Limb (tissue), 2 donors: ENCODE data around the gene TMBIM4.
"Not testable (repeated sequence)": the region's sequence is repeated elsewhere in the genome, so short reads cannot be mapped to it uniquely, and the experiment has no call there.

Experiments
- DNase-seq, 2 donors: peaks; one replicate each; pipeline ENCODE4 v3.0.0-alpha.2; 2016; ENCODE audit errors: extremely low spot score in 2 of 2

TMBIM4 gene

DNA sequence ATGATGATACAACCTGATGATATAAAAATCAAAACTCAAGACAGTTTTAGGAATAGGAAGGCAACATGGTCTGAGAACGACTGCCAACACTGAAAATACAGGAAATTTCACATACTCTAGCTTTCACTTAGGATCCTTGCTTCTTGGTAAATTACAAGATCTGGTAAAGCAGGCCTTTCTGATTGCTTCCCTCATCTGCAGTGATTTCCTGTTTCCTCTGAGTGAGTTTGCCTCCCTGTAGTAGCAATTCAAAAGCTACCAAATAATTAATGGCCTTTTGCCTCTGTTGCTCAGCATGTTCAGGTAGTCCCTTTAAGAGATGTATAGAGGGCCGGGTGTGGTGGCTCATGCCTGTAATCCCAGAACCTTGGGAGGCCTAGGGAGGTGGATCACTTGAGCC, 17.2 kb upstream of the TMBIM4 start:
- no peak for DNase-seq

DNA sequence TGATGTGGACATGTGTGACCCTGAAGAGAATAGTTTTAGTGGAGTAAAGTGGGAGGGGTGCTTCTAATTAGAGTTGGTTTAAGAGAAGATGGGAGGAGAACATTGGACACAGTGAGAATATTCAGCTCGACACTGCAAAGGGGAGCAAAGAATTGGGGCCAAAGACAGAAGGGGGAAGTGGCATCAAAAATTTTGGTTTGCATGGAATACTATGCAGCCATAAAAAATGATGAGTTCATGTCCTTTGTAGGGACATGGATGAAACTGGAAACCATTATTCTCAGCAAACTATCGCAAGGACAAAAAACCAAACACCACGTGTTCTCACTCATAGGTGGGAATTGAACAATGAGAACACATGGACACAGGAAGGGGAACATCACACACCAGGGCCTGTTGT, 15.0 kb upstream of the TMBIM4 start:
- DNase-seq = not testable (repeated sequence)

DNA sequence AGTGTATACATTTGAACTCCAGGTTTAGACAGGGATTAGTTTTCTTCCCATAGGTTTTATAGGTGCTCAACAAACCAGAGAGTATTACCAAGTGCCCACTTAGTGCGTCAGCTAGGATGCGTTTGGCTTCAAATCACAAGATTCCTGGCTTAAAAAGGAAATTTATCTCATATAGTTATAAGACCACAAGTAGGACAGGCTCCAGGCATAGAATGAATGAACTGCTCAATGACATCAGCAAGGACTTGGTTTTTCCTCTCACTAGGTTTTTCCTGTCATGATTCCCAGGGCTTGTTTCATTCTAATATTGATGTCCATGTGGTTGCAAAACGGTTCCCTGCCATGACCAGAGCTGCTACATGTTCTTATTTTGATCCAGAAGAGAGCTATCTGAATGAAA, 13.2 kb upstream of the TMBIM4 start:
- DNase-seq = no peak

DNA sequence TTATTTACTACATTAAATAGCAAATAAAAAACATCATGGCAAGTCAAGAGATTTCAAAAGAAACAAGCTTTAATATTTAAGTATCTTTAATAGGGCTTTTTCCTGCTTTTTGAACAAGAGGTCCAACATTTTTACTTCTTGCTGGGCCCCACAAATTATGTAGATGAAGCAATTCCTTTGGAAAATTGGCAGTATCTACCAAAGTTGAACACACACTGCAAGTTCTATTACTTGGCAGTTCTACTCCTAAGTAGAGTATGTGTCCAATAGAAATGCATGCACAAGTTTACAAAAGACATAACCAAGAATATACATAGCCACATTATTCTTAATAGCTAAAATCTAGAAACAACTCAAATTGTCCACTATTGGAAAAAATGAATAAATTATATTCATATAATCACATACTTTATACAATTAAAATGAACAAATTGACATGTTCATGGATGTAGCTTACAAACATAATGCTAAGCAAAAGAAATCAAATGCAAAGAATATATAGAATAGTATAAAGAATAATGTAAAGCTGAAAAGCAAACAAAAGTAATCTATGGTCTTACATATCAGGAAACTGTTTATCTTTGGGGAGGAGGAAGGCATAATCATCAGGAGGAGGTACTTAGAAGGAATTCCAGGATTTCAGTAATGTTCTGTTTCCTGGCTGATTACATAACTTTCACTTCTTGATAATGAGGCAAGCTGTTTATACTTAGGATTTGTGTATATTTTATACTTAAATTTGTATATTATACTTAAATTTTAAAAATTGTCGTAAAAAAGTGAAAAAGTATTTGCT, 6.5 kb upstream of the TMBIM4 start:
- peak in 1 of 2 donors; percentile 38 for DNase-seq

DNA sequence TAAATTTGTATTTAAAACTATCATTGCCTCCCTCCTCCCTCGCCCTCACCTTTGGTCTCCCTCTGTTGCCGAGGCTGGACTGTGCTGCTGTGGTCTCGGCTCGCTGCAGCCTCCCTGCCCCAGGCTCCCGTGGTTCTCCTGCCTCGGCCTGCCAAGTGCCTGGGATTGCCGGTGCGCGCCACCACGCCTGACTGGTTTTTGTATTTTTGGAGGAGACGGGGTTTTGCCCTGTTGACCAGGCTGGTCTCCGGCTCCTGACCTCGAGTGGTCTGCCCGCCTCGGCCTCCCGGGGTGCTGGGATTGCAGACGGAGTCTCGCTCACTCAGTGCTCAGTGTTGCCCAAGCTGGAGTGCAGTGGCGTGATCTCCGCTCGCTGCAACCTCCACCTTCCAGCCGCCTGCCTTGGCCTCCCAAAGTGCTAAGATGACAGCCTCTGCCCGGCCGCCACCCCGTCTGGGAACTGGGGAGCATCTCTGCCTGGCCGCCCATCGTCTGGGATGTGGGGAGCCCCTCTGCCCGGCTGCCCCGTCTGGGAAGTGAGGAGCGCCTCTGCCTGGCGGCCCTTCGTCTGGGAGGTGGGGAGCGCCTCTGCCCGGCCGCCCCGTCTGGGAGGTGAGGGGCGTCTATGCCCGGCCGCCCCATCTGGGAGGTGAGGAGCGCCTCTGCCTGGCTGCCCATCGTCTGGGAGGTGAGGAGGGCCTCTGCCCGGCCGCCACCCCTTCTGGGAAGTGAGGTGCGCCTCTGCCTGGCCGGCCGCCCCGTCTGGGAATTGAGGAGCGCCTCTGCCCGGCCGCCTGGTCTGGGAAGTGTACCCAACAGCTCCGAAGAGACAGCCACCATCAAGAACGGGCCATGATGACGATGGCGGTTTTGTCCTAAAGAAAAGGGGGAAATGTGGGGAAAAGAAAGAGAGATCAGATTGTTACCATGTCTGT, 4.9 kb upstream of the TMBIM4 start:
- DNase-seq = not testable (repeated sequence)

DNA sequence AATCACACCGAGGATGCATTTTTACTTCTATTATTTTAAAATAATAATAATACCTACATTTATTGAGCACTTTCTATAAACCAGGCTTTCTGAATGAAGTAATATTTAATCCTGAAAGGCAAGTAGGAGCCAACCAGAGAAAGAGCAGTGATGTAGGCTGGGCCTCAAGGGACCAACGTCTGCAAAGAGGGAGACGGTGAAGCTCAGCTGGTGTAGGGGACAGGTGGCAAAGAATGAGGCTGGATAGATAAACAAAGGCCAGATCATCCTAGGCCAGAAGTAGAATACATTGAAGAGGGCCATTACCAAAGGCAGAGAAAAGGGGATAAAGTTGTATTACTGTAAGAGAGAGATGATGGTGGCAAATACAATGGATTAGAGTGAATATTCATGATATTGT, 810 bp upstream of the TMBIM4 start:
- no peak for DNase-seq

DNA sequence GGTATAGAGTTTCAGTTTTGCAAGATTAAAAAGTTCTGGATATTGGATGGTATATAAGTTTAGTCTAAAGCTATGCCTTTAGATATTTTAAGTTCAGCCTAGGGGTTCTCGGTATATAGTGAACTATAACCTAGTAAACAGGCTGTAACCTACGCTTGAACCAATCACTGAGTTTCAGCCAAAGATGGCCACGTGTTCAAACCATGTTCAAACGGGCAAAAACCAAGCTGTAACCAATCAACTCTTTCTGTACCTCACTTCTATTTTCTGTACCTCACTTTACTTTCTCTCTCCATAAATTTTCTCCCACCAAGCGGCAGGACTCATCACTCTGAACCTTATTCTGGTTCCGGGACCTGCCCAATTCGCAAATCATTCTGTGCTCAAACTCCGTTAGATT, 1.4 kb downstream of the TMBIM4 start:
- DNase-seq = no peak

DNA sequence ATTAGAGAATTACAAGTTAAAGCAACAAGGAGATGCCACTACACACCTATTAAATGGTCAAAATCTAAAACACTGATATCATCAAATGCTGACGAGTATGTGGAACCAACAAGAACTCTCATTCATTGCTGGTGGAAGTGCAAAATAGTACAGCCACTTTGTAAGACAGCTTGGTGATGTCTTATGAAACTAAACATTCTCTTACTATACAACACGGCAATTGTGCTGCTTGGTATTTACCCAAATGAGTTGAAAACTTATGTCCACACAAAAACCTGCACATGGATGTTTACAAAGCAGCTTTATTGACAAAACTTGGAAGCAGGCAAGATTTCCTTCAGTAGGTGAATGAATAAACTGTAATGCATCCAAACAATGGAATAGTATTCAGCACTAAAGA, 3.2 kb downstream of the TMBIM4 start:
- DNase-seq = no peak

DNA sequence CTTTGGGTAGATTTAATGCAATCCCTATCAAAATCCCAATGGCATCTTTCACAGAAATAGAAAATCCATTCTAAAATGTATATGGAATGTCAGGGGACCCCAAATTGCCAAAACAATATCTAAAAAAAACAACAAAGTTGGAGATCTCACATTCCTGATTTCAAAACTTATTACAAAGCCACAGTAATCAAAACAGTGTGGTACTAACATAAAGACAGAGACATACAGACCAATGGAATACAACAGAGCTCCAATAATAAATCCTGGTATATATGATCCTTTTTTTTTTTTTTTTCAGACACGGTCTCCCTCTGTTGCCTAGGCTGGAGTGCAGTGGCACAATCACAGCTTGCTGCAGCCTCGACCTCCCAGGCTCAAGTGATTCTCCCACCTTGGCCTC, 4.7 kb downstream of the TMBIM4 start:
- no peak for DNase-seq

DNA sequence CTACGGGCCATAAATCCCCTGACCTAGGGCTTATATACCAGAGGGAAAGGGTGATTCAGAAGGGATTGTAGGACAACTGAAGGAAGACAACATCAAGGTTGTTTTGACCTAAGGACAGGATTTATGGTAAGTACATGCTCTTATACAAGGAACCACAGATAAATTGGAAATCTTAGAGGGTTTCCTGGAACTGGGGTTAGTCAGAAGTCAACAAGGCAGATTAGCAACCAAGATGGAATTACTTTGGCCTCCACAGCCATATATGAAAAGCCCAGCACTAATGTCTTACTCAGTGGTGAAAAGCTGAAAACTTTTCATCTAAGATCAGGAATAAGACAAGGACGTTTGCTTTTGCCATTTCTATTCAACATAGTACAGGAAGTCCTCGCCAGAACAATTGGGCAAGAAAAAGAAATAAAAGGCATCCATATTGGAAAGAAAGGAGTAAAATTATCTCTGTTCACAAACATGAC, 5.4 kb downstream of the TMBIM4 start:
- DNase-seq = no peak

DNA sequence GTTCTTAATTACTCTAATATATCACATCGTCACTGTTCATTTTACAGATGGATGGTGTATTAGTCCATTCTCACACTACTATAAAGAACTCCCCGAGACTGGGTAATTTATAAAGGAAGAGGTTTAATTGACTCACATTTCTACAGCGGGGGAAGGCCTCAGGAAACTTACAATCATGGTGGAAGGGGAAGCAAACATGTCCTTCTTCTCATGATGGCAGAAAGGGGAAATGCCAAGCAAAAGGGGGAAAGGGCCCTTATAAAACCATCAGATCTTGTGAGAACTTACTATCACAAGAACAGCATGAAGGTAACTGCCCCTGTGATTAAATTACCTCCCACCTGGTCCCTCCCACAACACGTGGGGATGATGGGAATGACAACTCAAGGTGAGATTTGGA, 6.5 kb downstream of the TMBIM4 start:
- no peak for DNase-seq

DNA sequence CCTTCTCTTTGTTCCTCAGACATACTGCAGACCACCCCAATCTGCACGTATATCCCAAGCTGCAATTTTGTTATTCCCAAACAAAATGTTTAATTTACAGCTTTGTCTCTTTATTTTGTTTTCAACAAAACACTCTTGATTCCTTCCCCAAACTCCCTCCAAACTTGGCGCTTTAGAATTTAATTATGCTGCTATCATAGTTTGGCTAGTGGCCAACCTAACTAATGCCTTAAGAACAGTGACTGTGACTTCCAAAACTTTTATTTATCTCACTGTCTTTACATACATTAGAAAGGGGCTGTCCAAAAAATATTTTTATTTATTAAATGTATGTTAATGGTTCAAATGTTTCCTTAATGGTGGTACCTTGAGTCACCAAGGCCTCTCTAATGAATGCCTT, 7.1 kb downstream of the TMBIM4 start:
- DNase-seq = no peak

DNA sequence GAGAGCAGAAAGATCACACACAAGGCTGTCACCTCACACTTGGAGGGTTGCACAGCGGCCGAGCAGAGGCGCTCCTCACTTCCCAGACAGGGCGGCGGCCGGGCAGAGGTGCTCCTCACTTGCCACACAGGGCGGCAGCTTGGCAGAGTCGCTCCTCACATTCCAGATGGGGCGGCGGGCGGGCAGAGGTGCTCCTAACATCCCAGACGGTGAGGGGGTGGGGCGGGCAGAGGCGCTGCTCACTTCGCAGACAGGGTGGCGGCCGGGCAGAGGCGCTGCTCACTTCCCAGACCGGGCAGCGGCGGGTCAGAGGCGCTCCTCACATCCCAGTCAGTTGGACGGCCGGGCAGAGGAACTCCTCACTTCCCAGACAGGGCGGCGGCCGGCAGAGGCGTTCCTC, 9.1 kb downstream of the TMBIM4 start:
- DNase-seq = no peak

DNA sequence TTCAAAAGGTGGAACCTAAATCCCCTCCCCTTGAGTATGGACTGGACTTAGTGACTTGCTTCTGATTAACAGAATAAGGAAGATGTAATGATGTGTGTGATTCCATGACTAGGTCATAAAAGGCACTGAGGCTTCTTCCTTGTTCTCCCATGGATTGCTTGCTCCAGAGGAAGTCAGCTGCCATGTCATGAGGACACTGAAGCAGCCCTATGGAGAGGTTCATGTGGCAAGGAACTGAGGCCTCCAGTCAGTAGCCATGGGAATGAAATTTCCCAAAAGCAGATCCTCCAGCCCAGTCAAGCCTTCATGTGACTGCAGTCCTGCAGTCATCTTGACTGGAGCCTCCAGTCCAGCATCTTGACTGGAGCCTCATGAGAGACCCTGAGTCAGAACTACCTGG, 10.7 kb downstream of the TMBIM4 start:
- DNase-seq = no peak

DNA sequence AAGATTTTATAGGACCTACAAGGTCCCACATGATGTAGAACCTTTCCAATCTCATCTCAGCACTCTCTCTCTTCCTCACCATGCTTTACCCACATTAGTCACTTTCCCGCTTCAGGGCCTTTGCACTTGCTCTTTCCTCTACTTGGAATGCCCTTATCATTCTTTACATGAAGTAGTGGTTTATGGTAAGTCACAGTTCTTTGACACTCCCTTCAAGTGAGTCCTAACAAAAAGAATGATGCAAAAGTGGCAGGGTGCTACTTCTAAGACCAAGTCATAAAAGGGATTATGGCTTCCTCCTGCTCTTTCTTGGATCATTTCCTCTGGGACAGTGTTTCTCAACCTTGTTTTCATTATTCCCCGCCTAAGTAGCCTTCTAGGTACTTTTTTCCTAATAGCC, 13.1 kb downstream of the TMBIM4 start:
- DNase-seq = no peak

DNA sequence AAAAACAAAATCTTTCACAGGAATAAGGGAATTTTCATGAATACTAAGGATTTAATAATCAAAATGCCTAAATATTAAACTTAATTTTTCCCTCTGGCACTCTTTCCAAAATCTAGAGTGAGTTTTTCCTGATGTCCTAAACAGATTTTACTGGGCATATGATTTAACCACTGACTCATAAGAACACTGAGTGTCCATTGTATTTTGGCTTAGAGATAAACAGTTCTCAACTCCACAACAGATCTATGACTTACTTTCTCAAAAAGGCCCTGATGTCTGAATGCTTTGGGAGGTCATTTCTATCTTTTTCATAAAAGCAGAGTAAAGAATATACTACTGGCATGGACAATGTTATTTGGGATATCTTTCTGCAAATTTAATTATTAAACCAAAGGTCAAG, 15.0 kb downstream of the TMBIM4 start:
- no peak for DNase-seq

DNA sequence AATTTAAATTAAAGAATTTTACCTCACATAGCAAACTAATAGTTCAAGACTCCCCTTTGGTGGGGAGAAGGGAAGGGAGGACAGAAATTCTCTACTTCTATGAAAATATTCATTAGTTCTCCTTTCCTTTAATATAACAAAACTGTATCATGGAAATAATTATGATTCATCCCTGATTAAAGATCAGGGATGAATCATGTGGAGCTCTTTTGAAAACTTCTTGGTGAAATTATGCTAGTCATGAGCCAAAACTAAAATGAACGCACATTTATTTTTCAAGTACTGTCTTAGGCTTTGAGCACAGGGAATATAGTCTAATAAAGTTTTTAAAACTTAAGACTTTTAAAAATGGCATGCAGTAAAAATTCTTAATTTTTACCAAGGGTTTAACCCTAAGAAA, 17.1 kb downstream of the TMBIM4 start:
- DNase-seq = no peak

DNA sequence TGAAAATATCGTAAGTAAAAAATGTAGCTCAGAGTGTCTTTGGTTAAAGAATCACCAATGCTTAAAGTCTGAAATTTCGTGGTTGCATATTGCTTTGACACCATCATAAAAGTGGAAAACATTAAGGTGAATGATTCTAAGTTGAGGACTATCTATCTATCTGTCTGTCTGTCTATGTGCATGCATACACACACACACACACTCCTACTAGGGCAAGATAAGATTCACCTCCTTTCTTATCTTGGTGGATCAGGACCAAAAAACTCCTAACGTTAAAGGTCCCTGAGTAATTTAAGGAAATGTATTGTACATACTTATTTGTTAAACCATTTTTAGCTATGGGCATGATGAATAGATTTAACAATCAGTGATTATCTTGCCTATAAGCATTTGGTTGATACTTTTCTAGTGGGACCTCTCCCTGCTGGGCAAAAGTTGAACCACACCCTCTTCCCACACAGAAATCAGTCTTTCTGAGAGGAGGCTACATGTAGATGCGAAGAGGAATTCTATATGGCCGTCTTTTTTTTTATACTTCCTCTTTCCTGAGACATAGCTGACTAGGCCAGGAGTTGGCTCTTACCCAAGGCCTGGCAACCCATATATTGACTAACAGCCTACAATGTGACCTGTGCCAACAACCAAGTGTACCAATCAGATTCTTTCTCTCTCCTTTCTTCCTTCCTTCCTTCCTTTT, 19.9 kb downstream of the TMBIM4 start:
- no peak for DNase-seq

DNA sequence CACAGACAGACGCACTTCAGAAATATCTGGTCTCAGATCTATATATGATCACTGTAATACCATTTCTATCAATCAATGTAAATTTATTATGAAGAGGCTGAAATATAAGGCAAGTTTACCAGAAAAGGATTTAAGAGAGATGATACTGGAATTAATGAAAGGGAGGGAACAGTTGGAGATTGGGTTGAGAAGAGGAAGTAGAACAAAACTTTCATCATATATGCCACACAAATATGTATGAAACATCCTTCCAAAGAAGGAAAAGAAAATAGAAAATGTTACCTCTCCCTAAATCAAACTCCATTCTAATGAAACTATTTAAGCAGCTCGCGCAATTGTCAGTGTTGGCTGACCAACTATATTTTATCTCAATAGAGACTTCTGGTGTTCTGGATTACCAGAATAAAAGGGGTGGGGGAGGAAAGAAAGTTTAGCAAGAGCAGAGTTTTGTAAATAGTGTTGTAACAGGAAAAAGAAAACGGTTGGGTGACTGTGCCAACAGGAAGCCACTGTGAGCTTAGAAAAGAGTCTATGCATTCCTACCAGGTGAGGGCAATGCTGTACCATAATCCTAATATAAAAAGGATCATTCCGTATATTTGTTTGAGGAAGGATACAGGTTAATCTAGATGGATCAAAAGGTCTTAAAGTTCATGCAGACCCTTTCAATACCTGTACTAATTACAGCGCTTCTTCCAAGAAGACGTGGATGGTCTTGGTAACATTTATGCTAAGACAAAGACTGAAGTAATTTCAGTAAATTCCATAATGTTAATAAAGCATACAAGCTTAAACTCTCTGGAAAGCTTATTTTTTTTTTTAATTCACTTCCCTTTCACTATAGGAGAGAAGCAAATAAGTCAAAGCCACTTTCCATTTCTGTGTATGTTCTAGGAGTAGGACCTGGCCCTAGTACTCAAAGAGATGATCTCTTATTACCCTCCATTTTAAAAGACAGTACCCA, 24.7 kb downstream of the TMBIM4 start:
- peak in 1 of 2 donors; percentile 48 for DNase-seq

DNA sequence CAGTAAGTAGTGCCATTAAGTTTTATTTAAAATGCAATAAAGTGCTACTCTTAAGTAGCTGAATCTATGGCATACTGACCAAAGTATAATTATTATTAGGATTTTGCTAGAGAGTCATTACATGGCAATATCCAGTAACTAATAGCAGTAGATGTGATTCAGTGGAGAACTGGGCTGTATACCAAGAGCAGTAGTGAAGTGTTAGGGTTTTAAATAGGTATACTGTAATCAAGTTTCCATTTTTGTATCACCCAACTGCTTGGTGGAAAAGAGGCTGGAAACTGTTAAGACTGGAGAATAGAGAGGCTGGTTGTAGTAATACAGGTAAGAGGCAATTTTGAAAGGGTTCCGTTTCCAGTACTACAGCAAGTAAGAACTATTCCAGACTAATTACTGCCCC, 25.9 kb downstream of the TMBIM4 start:
- no peak for DNase-seq

DNA sequence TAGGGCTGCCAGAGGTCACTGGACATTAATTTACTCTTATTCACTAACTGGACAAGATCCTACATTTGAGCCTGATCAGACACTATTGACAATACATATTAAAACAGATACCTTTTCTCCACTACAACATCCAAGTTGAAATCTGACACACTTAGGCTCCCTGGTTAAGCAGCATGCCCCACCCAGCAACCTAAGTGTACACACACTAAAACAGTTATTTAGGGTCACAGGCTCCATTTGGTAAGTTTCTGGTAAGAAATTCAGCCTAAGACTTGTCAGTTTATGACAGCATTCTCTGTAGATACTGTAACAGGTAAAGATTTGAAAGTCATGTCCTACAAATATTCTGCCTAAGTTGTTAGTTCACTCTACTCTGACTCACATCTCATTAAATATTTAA, 27.0 kb downstream of the TMBIM4 start:
- no peak for DNase-seq
